Chondrocyte (in vitro differentiated cells): Measurements from ENCODE around the gene DENND1A. TPM values are rescaled to one million over a fixed set of nuclear protein-coding genes. Genes with fewer than 3 reads are reported as not detected.

ENCODE experiments used
- DNase-seq: peaks from one replicate; pipeline ENCODE4 v3.0.0; 2021; ENCODE audit warnings: mixed read lengths, low spot score
- H3K27ac Mint-ChIP-seq: one replicate; pipeline ENCODE4 v1.8.0; 2021; ENCODE audit warnings: mild to moderate bottlenecking, moderate library complexity, mixed read lengths; ENCODE audit not compliant: unreplicated experiment
- H3K27me3 Mint-ChIP-seq: 2 replicates; pipeline ENCODE4 v1.8.0; 2021; ENCODE audit warnings: low read depth, mixed read lengths
- H3K36me3 Mint-ChIP-seq: 2 replicates; pipeline ENCODE4 v1.8.0; 2021; ENCODE audit warnings: low read depth, mixed read lengths
- H3K4me1 Mint-ChIP-seq: 2 replicates; pipeline ENCODE4 v1.8.0; 2021; ENCODE audit warnings: low read depth, mild to moderate bottlenecking, mixed read lengths
- H3K4me3 Mint-ChIP-seq: one replicate; pipeline ENCODE4 v1.8.0; 2021; ENCODE audit warnings: mild to moderate bottlenecking, moderate library complexity, mixed read lengths; ENCODE audit not compliant: unreplicated experiment
- H3K9me3 Mint-ChIP-seq: 2 replicates; pipeline ENCODE4 v1.8.0; 2021; ENCODE audit warnings: low read depth, mixed read lengths
- total RNA-seq: library from RNA; stranded (reverse); gene quantifications from 3 replicates; pipeline ENCODE4 v1.2.1, GENCODE V29; 2021
- TF ChIP-seq, protein P1 (sequence below): fragments of 200-600 bp; sonication (generic); IDR thresholded peaks from 2 replicates; pipeline ENCODE4 v1.5.0; 2021; ENCODE audit warnings: antibody characterized with exemption, mild to moderate bottlenecking, moderate library complexity

DENND1A gene
- total RNA-seq, 1 donor from 2014 or later, result 15.3 TPM

DNA sequence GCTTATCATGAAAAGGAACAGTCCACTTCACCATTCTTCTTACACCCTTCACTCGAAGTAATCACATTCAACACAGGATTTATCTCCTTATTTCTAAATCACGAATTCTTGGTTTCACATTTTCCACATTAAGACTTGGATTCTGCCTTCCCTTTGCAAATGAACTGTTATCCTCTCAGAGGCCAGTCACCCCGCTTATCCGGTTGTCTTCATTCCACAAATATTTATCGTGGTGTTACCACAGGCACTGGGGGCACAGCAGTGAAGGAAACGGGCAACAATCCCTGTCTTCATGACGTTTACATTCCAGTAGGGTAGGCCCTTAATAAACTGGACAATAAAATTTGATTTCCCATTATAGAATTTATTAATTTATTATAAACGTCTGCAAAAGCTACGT is 284.2 kb downstream of the DENND1A start:
- Mint-ChIP-seq H3K36me3 (peaks cover 5% of the 10 kb centered on the region), H3K4me3 (no peak overlapping the region), H3K27me3 (no peaks in the 10 kb centered on the region), H3K27ac (no peak overlapping the region), H3K9me3 (no peaks in the 10 kb centered on the region), H3K4me1 (peaks cover 20% of the 10 kb centered on the region)
- no peak for DNase-seq
- TF ChIP-seq, protein P1, sequence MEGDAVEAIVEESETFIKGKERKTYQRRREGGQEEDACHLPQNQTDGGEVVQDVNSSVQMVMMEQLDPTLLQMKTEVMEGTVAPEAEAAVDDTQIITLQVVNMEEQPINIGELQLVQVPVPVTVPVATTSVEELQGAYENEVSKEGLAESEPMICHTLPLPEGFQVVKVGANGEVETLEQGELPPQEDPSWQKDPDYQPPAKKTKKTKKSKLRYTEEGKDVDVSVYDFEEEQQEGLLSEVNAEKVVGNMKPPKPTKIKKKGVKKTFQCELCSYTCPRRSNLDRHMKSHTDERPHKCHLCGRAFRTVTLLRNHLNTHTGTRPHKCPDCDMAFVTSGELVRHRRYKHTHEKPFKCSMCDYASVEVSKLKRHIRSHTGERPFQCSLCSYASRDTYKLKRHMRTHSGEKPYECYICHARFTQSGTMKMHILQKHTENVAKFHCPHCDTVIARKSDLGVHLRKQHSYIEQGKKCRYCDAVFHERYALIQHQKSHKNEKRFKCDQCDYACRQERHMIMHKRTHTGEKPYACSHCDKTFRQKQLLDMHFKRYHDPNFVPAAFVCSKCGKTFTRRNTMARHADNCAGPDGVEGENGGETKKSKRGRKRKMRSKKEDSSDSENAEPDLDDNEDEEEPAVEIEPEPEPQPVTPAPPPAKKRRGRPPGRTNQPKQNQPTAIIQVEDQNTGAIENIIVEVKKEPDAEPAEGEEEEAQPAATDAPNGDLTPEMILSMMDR, result no peak

DNA sequence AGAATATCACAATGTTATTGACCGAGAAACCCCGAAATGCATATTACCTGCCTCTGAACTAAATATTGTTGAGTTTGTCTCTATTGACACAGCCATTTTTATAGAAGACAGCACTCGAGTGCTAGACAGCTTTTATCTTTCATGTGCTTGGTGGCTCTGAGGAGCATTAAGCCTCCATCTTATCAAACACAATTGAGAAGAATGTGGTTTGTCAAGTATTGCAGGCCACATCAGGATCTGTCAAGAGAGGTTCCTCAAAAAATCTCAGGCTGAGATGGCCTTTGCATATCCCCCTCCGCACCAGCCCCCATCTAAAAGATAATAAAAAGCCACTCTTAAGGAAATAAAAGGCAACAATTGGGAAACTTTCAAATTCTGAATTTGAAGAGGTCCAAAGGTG is 284.8 kb downstream of the DENND1A start:
- Mint-ChIP-seq H3K4me3 (no peak overlapping the region), H3K27ac (no peak overlapping the region), H3K4me1 (peaks cover 20% of the 10 kb centered on the region), H3K27me3 (no peaks in the 10 kb centered on the region), H3K36me3 (peaks cover 5% of the 10 kb centered on the region), H3K9me3 (no peaks in the 10 kb centered on the region)
- no peak for DNase-seq
- TF ChIP-seq, protein P1, result no peak

DNA sequence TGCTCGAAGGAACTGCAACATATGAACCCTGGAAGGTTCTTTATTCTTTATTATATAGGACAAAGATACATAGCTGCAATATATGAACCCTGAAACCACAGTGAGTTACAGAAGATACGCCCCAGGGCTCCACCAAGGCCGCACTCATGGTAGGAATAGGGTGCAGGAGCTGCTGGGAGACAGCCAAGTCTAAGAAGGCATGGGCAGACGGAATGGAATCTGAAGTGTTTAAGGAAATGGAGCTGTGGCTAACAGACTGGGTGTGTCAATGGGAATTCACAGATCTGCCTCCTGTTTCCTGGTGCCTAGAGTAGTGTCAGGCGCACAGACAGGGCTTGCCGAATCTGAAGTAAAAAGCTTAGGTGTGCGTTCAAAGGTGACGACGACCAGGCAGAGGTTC is 286.4 kb downstream of the DENND1A start:
- peaks cover 20% of the 10 kb centered on the region for H3K4me1 Mint-ChIP-seq
- TF ChIP-seq, protein P1, result no peak
- H3K4me3 Mint-ChIP-seq, result no peak overlapping the region
- H3K36me3 Mint-ChIP-seq, result peaks cover 5% of the 10 kb centered on the region
- no peak overlapping the region for H3K27ac Mint-ChIP-seq
- no peaks in the 10 kb centered on the region for H3K27me3 Mint-ChIP-seq
- no peaks in the 10 kb centered on the region for H3K9me3 Mint-ChIP-seq
- DNase-seq, result no peak

DNA sequence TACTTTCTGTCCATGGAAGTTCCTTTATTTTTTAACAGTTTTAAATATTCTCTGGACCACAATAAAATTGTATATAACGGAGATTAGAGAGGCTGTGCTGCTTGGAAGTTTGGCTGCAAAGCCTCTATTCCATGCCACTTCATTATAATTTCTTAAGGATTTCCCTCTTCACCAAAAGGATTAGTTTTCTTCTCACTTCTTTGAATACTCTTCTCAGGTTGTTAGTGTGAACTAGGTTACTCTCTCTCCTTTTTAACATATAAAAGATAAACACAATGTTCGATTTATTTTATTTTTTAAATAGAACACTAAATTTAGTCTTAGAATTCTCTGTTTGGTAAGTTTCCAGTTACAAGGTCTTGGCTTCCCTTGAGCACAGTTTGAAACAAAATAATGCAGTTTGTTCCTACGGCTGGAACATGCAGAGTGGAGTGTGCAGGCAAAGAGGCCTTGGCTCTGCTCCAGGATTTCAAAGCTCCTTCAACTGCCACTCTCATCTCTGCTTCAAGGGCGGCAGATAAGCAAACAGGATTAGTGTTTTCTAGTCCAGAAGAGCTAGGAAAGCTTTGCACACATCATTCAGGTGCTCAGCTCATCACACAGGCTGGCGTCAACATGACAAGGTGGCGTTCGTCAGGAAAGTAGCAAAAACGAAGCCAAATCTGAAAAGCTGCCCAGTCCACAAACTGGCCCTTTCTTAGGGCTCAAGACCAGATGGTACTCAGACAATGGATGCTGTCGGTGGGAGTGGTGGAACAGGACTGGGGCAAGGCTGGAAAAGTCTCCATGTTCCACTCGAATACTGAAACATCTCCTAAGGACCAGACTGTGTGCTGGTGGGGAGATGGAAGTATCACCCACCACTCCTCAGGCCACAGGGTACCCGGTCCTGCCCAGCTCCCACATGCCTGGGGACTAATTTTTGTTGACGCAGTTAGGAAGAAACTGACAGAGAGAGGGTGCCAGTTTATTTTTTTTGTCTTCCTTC is 287.3 kb downstream of the DENND1A start:
- no peak for DNase-seq
- Mint-ChIP-seq H3K4me1 (peaks cover 26% of the 10 kb centered on the region), H3K9me3 (no peaks in the 10 kb centered on the region), H3K4me3 (no peak overlapping the region), H3K36me3 (peaks cover 2% of the 10 kb centered on the region), H3K27ac (no peak overlapping the region), H3K27me3 (no peaks in the 10 kb centered on the region)
- TF ChIP-seq, protein P1, result no peak

DNA sequence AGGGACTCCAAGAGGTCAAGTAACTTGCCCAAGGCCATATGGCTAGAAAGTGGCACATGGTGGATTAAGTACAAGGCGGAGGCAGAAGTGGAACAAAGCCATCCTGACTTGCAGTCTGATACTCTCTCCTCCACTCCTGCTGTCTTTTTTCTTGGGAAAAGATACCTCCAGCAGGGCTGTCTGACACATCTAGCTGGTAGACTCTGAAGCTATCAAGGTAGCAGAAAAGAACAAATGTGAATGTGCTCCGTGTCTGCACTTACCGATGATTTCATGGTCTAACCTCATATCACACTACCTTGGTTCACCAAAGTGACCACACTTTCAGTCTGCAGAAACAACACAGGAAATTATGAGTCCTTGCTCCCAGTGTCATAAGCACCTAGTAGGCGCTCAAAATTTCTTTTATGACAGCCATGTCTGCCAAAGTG is 289.1 kb downstream of the DENND1A start:
- Mint-ChIP-seq H3K27me3 (no peaks in the 10 kb centered on the region), H3K4me3 (no peak overlapping the region), H3K9me3 (no peaks in the 10 kb centered on the region), H3K36me3 (no peaks in the 10 kb centered on the region), H3K27ac (no peak overlapping the region), H3K4me1 (peaks cover 35% of the 10 kb centered on the region)
- DNase-seq, result no peak
- TF ChIP-seq, protein P1, result no peak
